ENCODE measurements around the gene ARSI.
A peak's percentile ranks its signal among the peaks of the same experiment; 100 is the strongest.

ARSI gene

DNA sequence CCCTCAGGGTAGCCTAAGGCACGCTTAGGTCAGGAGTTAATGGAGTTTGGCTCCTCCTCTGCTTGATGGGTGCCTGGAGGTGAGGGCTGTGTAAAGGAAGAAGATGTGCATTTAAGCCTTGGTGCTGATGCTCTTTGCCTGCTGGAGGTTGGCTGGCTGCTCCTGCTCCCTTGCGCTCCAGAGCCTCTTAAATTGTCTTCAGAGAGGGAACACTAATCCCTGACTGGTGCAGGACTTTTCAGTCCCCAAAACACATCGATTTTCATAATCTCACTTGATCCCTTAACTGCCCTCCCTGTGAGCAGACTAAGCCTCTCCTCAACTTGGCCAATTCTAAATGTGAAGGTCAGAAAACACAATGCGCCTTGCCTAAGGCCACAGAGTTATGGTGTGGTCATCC lies 38.6 kb upstream of the ARSI start:
- no peak overlapping the region for H3K27ac ChIP-seq (ENCODE audit: low read depth, low read length, severe bottlenecking)
- WGBS, 2 experiments (ENCODE audit: insufficient coverage in 2 of 2) = 88 to 89% methylated on average over 4 of the region's 4 CpGs
- no peak overlapping the region for H3K4me3 ChIP-seq (ENCODE audit: extremely low read depth, insufficient read depth, low read length, poor library complexity, severe bottlenecking)
- no peaks in the 10 kb centered on the region for H3K36me3 ChIP-seq (ENCODE audit: control insufficient read depth, insufficient read depth, low read length)
- peaks cover 9% of the 10 kb centered on the region for H3K4me1 ChIP-seq (ENCODE audit: control insufficient read depth, insufficient read depth, low read length, poor library complexity, severe bottlenecking)
- H3K9me3 ChIP-seq (ENCODE audit: control insufficient read depth, low read length) = no peaks in the 10 kb centered on the region

DNA sequence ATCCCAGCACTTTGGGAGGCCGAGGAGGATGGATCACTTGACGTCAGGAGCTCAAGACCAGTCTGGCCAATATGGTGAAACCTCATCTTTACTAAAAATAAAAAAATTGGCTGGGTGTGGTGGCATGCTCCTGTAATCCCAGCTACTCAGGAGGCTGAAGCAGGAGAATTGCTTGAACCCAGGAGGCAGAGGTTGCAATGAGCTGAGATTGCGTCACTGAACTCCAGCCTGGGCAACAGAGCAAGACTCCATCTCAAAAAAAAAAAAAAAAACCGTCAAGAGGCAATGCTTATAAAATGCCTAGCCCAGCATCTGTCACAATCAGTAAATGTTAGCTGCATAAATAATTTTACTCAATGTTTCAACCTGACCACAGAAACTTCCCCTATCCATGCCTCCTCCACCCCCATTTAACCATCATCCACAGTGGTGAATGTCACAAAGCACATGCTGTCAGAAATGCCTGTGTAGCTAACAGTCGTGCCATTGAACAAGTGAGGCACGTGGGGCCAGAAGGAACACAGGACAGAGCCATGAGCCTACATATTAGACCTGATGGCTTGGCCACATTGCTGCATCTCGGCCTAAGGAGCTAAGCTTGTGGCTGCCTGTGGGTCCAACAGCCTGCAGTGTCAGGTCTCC lies 38.0 kb upstream of the ARSI start:
- Histone ChIP-seq H3K4me3 (ENCODE audit: extremely low read depth, insufficient read depth, low read length, poor library complexity, severe bottlenecking) (no peak overlapping the region), H3K36me3 (ENCODE audit: control insufficient read depth, insufficient read depth, low read length) (no peaks in the 10 kb centered on the region), H3K9me3 (ENCODE audit: control insufficient read depth, low read length) (no peaks in the 10 kb centered on the region), H3K4me1 (ENCODE audit: control insufficient read depth, insufficient read depth, low read length, poor library complexity, severe bottlenecking) (peaks cover 9% of the 10 kb centered on the region), H3K27ac (ENCODE audit: low read depth, low read length, severe bottlenecking) (no peak overlapping the region)
- 88 to 94% methylated on average over 4 to 7 of the region's 7 CpGs for WGBS, 2 experiments (ENCODE audit: insufficient coverage in 2 of 2)

DNA sequence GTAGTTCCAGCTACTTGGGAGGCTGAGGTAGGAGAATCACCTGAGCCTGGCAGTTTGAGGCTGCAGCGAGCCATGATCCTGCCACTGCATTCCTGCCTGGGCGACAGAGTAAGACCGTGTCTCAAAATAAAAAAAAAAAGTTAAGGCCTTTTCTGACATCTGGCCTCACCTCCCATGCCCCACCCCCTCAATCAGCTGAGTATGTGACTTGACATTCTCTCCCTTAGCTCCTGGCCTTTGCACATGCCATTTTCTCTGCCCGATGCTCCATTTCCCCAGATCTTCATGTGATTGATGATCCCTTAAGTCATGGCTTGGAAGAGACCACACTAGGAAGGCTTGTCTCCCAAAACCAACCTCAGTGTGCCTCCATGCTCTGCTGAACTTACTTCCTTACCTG lies 37.1 kb upstream of the ARSI start:
- 90 to 100% methylated on average over 3 to 4 of the region's 4 CpGs for WGBS, 2 experiments (ENCODE audit: insufficient coverage in 2 of 2)
- Histone ChIP-seq H3K9me3 (ENCODE audit: control insufficient read depth, low read length) (no peaks in the 10 kb centered on the region), H3K36me3 (ENCODE audit: control insufficient read depth, insufficient read depth, low read length) (no peaks in the 10 kb centered on the region), H3K4me3 (ENCODE audit: extremely low read depth, insufficient read depth, low read length, poor library complexity, severe bottlenecking) (no peak overlapping the region), H3K4me1 (ENCODE audit: control insufficient read depth, insufficient read depth, low read length, poor library complexity, severe bottlenecking) (peaks cover 9% of the 10 kb centered on the region), H3K27ac (ENCODE audit: low read depth, low read length, severe bottlenecking) (no peak overlapping the region)

DNA sequence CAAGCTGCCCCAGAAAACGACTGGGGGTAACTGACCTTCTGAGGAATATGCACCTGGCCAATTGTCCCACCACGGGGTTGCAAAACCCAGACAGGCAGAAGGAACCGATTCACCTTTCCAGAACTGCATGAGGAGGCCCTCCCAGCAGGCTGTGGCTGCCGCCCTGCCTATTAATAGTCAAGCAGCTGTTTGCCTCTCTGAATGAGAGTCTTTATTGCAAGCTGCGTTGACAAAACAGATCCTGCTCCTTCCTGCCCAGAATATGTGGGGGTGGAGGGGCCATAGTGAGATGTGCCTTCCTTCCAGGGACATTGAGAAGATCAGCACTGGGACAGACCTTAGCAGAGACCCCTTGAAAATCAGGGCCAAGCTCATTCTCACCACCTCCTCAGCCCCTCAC lies 36.5 kb upstream of the ARSI start:
- H3K27ac ChIP-seq (ENCODE audit: low read depth, low read length, severe bottlenecking) = no peak overlapping the region
- no peaks in the 10 kb centered on the region for H3K36me3 ChIP-seq (ENCODE audit: control insufficient read depth, insufficient read depth, low read length)
- no peaks in the 10 kb centered on the region for H3K9me3 ChIP-seq (ENCODE audit: control insufficient read depth, low read length)
- WGBS, 2 experiments (ENCODE audit: insufficient coverage in 2 of 2) = 77 to 80% methylated on average over 5 of the region's 5 CpGs
- peaks cover 9% of the 10 kb centered on the region for H3K4me1 ChIP-seq (ENCODE audit: control insufficient read depth, insufficient read depth, low read length, poor library complexity, severe bottlenecking)
- H3K4me3 ChIP-seq (ENCODE audit: extremely low read depth, insufficient read depth, low read length, poor library complexity, severe bottlenecking) = no peak overlapping the region

DNA sequence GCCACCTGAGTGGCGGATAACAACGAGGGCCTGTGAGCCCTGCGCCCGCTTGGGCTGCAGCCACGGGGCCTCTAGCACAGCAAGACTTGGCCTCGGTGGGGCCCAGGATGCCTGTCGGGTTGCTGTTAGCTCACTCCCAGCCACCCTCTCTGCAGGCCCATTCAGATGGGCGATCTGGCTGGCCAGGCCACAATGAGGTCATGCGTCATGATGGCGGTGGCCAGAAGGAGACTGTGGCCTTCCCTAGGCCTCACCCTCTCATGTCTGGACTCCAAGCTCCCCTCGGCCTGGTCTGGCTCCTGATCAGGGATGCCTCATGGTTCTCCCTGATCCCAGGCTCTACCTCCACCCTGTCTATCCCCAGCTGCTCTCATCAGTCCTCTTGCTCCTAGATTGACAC lies 35.8 kb upstream of the ARSI start:
- 95 to 97% methylated on average over 11 of the region's 11 CpGs for WGBS, 2 experiments (ENCODE audit: insufficient coverage in 2 of 2)
- Histone ChIP-seq H3K27ac (ENCODE audit: low read depth, low read length, severe bottlenecking) (no peak overlapping the region), H3K4me3 (ENCODE audit: extremely low read depth, insufficient read depth, low read length, poor library complexity, severe bottlenecking) (no peak overlapping the region), H3K36me3 (ENCODE audit: control insufficient read depth, insufficient read depth, low read length) (no peaks in the 10 kb centered on the region), H3K4me1 (ENCODE audit: control insufficient read depth, insufficient read depth, low read length, poor library complexity, severe bottlenecking) (peaks cover 9% of the 10 kb centered on the region), H3K9me3 (ENCODE audit: control insufficient read depth, low read length) (no peaks in the 10 kb centered on the region)

DNA sequence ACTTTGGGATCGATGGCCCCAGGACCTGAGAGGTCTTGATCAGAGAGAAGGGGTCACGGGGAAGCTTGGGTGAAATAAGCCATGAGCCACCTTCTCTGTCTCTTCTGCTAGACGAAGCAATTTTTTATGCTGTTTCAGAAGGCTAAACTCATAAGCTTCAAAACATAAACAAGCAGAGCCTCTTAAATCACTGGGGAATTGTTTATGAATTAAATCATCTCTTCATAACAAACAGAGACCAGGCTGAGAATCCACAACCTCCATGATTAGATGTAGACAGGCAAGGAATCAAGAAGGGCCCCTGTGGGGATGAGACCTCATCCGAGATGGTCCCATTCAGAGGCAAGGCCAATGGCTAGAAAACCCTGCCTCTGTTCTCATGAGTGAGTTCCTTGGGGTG lies 33.1 kb upstream of the ARSI start:
- peaks cover 9% of the 10 kb centered on the region for H3K4me1 ChIP-seq (ENCODE audit: control insufficient read depth, insufficient read depth, low read length, poor library complexity, severe bottlenecking)
- H3K4me3 ChIP-seq (ENCODE audit: extremely low read depth, insufficient read depth, low read length, poor library complexity, severe bottlenecking) = no peak overlapping the region
- no peak overlapping the region for H3K27ac ChIP-seq (ENCODE audit: low read depth, low read length, severe bottlenecking)
- H3K9me3 ChIP-seq (ENCODE audit: control insufficient read depth, low read length) = no peaks in the 10 kb centered on the region
- no peaks in the 10 kb centered on the region for H3K36me3 ChIP-seq (ENCODE audit: control insufficient read depth, insufficient read depth, low read length)
- 81 to 95% methylated on average over 2 to 4 of the region's 4 CpGs for WGBS, 2 experiments (ENCODE audit: insufficient coverage in 2 of 2)

DNA sequence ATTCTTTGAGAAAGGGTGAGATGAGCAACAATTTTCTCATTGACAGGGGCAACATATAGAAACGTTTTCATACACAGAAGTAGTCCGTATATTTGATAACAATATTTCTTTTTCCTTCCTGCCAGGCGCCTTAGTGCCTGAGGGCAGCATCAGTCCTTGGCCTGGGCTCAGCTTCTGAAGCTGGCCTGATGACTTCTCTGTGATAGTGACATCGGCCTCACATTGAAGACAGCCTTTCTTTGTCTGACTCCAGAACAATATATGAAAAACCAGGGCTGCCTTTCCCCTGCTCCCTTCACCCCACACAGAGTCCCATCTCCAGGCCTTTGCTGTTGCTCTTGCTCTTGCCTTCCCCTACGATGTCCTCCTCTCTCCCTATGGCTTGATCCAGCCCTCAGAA lies 30.7 kb upstream of the ARSI start:
- no peaks in the 10 kb centered on the region for H3K9me3 ChIP-seq (ENCODE audit: control insufficient read depth, low read length)
- H3K27ac ChIP-seq (ENCODE audit: low read depth, low read length, severe bottlenecking) = no peak overlapping the region
- WGBS, 2 experiments (ENCODE audit: insufficient coverage in 2 of 2) = 73 to 94% methylated on average over 4 to 5 of the region's 5 CpGs
- H3K36me3 ChIP-seq (ENCODE audit: control insufficient read depth, insufficient read depth, low read length) = no peaks in the 10 kb centered on the region
- no peaks in the 10 kb centered on the region for H3K4me1 ChIP-seq (ENCODE audit: control insufficient read depth, insufficient read depth, low read length, poor library complexity, severe bottlenecking)
- no peak overlapping the region for H3K4me3 ChIP-seq (ENCODE audit: extremely low read depth, insufficient read depth, low read length, poor library complexity, severe bottlenecking)

DNA sequence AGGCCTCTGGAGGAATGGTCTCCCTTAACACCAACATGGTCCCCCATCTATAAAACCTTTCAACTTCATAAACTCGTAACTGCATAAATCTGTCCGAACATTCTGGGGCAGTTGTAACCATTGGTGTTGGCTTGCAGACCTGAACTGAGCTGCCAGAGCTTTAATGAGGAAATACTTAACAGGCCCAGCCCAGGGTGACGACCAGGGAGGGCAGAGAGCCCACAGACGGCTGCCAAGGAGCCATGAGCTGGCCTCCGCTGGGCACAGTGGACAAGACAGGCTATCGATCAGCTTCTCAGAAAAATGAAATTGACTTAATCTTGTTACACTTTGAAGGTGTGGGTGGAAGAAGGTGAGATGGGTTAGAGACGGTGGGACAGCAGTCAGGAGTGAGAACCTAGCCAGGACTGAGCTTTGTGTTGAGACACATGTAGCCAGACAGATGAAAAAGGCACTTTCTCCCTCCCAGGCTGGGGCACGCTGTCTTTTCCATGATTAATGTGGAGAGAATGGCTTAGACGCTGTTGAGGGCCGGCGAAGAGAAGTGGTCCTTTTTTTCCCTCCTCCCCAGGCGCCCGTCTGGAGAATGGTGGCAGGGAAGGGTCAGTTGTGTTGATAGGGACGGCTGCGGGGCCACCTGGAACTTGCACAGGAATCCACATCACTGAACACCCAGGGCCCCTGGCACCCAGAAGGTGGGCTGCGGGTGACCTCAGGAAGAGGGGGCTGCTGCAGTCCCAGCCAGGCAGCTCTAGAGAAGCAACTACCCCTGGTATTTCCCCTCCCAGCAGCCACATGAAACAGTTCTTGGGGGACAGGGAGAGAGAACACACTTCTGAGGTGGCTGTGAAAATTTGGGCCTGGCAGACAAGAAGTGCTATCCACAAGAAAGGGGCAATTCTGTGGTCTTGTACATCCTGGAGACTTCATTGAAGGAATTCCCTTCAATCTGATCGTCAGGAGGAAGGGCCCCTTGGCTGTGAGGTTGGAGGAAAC lies 27.5 kb upstream of the ARSI start:
- H3K4me1 ChIP-seq (ENCODE audit: control insufficient read depth, insufficient read depth, low read length, poor library complexity, severe bottlenecking) = peaks cover 17% of the 10 kb centered on the region
- no peaks in the 10 kb centered on the region for H3K9me3 ChIP-seq (ENCODE audit: control insufficient read depth, low read length)
- no peak overlapping the region for H3K27ac ChIP-seq (ENCODE audit: low read depth, low read length, severe bottlenecking)
- H3K4me3 ChIP-seq (ENCODE audit: extremely low read depth, insufficient read depth, low read length, poor library complexity, severe bottlenecking) = no peak overlapping the region
- WGBS, 2 experiments (ENCODE audit: insufficient coverage in 2 of 2) = 90 to 99% methylated on average over 8 to 12 of the region's 17 CpGs
- H3K36me3 ChIP-seq (ENCODE audit: control insufficient read depth, insufficient read depth, low read length) = no peaks in the 10 kb centered on the region

DNA sequence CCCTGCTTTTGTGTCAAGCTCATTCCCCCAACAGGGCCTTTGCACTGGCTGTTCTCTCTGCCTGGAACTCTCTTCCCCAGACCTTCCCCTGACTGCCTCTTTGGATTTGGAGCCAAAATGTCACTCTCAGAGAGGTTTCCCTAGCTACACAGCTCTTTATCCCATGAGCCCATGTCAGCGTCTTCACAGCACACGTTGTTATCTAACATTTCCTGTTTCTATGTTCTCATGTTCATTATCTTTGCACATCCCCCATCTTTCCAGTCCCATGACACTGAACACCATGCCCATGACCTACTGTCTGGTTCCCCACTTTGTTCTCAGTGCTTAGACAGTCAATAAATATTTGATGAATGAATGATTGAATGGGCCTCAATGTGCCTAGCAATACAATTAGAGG lies 26.3 kb upstream of the ARSI start:
- no peak overlapping the region for H3K27ac ChIP-seq (ENCODE audit: low read depth, low read length, severe bottlenecking)
- no peak overlapping the region for H3K4me3 ChIP-seq (ENCODE audit: extremely low read depth, insufficient read depth, low read length, poor library complexity, severe bottlenecking)
- H3K36me3 ChIP-seq (ENCODE audit: control insufficient read depth, insufficient read depth, low read length) = no peaks in the 10 kb centered on the region
- WGBS, 2 experiments (ENCODE audit: insufficient coverage in 2 of 2) = 75 to 97% methylated on average over 2 of the region's 2 CpGs
- no peaks in the 10 kb centered on the region for H3K9me3 ChIP-seq (ENCODE audit: control insufficient read depth, low read length)
- H3K4me1 ChIP-seq (ENCODE audit: control insufficient read depth, insufficient read depth, low read length, poor library complexity, severe bottlenecking) = peaks cover 17% of the 10 kb centered on the region

DNA sequence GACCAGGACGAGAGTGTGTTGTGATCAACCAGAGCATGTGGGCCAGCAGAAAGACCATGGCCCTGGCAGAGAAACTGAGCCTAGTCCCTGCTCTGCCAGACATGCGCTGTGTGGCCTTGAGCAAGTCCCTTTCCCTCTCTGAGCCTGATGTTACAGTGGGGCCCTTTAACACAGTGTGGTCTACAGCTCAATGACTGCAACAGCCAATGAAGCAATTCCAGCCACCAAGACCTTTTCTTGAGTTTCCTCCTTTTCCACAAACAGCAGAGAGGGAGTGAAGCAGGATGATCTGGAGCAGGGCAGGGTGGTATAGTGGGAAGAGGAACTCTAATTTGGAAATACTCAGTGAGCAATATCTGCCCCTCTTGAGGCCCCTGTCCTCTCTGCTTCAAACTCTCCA lies 25.8 kb upstream of the ARSI start:
- H3K9me3 ChIP-seq (ENCODE audit: control insufficient read depth, low read length) = no peaks in the 10 kb centered on the region
- WGBS, 2 experiments (ENCODE audit: insufficient coverage in 2 of 2) = 91 to 93% methylated on average over 2 of the region's 2 CpGs
- H3K36me3 ChIP-seq (ENCODE audit: control insufficient read depth, insufficient read depth, low read length) = no peaks in the 10 kb centered on the region
- H3K27ac ChIP-seq (ENCODE audit: low read depth, low read length, severe bottlenecking) = no peak overlapping the region
- H3K4me1 ChIP-seq (ENCODE audit: control insufficient read depth, insufficient read depth, low read length, poor library complexity, severe bottlenecking) = peaks cover 17% of the 10 kb centered on the region
- no peak overlapping the region for H3K4me3 ChIP-seq (ENCODE audit: extremely low read depth, insufficient read depth, low read length, poor library complexity, severe bottlenecking)

DNA sequence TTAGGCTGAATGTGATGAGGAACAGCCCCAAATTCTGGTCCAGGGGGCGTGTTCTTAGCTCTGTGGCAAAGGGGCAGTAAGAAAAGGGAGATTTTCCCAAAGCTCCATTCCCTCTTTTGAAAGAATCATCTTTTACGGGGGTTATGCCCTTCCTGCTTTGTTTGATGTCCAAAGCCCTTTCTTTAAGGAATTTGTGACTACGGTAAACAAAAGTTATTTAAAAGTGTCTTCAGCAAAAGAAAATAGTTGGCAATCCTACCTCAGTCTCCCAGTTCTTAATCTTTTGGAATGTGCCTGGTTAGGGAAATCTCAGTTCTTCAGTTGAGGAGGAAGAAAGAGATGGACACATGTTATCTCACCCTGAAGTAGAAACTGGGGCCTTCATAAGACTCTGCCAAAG lies 24.4 kb upstream of the ARSI start:
- 67% methylated on average over 1 of the region's 3 CpGs; no CpG with 5 or more reads in 1 of the 2 experiments for WGBS, 2 experiments (ENCODE audit: insufficient coverage in 2 of 2)
- Histone ChIP-seq H3K36me3 (ENCODE audit: control insufficient read depth, insufficient read depth, low read length) (no peaks in the 10 kb centered on the region), H3K27ac (ENCODE audit: low read depth, low read length, severe bottlenecking) (peak overlapping the region; percentile 59), H3K4me3 (ENCODE audit: extremely low read depth, insufficient read depth, low read length, poor library complexity, severe bottlenecking) (no peak overlapping the region), H3K9me3 (ENCODE audit: control insufficient read depth, low read length) (no peaks in the 10 kb centered on the region), H3K4me1 (ENCODE audit: control insufficient read depth, insufficient read depth, low read length, poor library complexity, severe bottlenecking) (peaks cover 17% of the 10 kb centered on the region)

Data from mesodermal cell (in vitro differentiated cells).